Stimulated activated CD4-positive, alpha-beta T cell treated with anti-CD3 and anti-CD28 coated beads, TNF-alpha, amount 100 ng/mL, for 48 hours (primary cell): ENCODE data around the gene MRNIP.
"Not testable (repeated sequence)": the region's sequence is repeated elsewhere in the genome, so short reads cannot be mapped to it uniquely, and the experiment has no call there.

Source experiments
- DNase-seq, 3 donors: peaks; one replicate each; pipeline ENCODE4 v3.0.0-alpha.2; 2020; ENCODE audit warnings: low read depth in 3 of 3

MRNIP gene

GRCh38 chr5:179840321-179840720 lies 18.3 kb downstream of the MRNIP start:
- no peak for DNase-seq

DNA sequence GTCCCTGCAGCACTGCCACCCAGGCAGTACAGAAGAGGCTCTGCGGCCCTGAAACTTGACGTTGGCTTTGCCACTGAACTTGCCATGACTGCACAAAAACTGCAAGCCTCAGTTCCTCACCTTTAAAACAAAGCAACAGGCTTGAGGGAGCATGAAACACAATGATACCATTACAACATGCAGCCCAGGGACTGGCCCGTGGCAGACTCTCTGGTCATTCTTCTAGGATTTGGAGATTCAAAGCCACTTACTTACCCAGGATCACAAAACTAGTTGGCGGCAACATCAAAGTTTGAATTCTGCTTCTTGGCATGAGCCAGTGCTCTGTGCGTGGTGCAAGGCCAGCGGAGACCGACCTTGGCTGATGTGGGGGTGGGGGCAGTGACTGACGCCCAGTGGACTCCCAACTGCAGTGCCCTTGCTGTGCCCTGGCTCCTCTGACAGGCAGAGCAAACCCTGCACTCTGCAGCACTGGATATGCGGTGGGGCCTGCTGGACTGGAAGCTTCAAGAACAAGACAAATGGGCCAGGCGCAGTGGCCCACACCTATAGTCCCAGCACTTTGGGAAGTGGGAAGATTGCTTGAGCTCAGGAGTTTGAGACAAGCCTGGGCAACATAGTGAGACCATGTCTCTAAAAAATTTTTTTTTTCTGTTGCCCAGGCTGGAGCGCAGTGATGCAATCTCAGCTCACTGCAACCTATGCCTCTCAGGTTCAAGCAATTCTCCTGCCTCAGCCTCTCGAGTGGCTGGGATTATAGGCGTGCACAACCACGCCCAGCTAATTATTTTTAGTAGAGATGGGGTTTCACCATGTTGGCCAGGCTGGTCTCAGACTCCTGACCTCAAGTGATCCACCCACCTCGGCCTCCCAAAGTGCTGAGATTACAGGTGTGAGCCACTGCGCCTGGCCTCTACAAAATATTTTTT lies 19.0 kb downstream of the MRNIP start:
- no peak for DNase-seq

- no peak for DNase-seq
Observed at GRCh38 chr5:179837076-179838011, 21.3 kb downstream of the MRNIP start.

DNA sequence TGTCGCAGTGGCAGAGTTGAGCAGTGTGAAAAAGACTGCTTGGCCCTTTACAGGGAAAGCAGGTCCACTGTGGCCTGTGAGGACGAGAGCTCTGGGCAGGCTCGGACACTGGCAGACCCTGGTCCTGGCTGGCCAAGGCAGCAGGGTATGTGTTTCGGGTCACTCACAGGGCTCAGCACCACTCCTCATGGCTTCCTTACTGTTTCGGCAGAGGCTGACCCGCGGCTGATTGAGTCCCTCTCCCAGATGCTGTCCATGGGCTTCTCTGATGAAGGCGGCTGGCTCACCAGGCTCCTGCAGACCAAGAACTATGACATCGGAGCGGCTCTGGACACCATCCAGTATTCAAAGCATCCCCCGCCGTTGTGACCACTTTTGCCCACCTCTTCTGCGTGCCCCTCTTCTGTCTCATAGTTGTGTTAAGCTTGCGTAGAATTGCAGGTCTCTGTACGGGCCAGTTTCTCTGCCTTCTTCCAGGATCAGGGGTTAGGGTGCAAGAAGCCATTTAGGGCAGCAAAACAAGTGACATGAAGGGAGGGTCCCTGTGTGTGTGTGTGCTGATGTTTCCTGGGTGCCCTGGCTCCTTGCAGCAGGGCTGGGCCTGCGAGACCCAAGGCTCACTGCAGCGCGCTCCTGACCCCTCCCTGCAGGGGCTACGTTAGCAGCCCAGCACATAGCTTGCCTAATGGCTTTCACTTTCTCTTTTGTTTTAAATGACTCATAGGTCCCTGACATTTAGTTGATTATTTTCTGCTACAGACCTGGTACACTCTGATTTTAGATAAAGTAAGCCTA lies 22.2 kb downstream of the MRNIP start:
- DNase-seq: peak in 2 of 3 donors; percentile 25 to 26

GRCh38 chr5:179834871-179835270 lies 23.7 kb downstream of the MRNIP start:
- not testable (repeated sequence) for DNase-seq

DNA sequence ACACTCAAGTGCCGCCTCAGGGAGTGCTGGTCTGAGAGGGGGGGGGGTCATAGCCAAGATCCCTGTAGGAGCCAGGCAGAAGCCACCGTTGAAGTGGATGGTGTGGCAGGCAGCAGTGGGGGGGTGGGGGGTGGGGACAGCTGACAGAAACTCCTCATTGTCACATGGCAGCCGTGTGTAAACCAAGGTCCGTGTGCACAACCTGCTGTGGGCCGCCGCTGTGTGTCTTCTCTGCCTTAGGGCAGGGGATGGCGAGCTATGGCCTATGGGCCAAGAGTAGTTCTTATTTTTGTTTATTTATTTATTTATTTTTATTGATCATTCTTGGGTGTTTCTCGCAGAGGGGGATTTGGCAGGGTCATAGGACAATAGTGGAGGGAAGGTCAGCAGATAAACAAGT lies 24.5 kb downstream of the MRNIP start:
- no peak for DNase-seq

DNA sequence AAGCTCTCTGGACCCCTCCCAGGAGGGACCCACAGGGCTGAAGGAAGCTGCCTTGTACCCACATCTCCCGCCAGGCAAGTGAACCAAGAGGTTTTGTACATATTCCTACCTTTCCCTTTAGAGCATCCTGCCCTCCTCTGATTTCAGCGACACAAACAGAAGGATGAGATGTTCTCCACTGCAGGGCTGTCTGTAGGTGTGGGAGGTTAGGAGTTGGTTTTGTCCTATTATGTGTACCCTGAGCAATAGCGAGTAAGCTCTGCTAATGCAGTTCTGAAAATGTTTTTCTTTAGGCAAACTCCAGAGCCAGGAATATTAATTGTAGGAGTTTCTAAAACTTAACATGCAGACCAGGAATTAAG lies 24.9 kb downstream of the MRNIP start:
- DNase-seq: no peak

- no peak for DNase-seq
Observed at GRCh38 chr5:179833056-179833708, 25.4 kb downstream of the MRNIP start.

DNA sequence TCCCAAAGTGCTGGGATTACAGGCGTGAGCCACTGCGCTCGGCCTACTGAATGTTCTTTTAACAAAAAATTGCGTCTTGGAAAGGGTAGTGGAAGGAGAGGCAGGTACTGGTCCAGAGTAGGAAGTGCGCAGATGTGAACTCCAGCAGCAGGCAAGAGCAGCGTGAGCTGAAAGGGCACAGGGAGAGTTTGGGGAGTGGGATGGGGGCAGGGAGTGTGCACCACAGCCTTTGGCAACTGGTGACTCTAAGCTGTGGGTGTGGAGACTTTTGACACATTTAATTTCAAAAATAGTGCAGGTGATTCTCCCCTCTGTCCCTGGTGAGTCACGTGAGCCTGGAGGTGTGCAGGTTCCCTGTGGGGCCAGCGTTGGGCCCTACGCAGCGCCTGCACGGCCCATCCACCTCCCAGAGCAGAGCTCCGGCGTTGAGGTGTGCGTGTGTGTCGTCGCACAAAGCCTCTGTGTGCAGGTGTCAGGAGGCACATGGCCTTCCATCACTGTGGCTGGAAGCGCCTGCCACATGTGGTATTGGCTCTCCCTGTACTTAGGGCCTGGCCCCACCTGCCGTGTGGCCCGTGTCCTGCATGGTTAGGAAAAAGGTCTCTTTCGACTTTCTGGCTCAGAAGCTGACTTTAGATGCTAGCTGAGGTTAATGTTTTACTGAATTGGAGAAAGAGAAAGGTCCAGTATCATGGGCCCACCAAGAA lies 26.4 kb downstream of the MRNIP start:
- no peak for DNase-seq

DNA sequence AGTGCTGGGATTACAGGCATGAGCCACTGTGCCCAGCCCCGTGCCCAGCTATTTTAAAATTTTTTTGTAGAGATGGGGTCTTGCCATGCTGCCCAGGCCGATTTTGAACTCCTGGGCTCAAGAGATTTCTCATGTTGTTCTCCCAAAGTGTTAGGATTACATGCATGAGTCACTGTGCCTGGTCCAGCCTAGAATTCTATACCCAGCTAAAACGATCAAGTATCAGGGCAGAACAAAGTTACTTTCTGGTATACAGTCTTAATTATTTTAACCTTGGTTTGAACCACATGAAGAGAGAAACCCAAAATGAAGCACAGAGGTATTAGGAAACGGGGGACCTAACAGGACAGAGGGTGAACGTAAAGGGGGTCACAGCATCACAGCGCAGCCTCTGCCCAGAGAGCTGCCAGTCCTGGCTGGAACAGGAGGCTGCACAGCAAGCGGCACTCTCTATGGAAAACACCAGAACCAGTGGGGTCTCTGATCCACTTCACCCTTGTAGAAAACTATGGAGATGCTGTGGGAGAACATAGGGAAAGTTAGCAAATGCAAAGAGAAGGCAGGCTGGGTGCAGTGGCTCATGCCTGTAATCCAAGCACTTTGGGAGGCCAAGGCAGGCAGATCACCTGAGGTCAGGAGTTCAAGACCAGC lies 27.7 kb downstream of the MRNIP start:
- no peak for DNase-seq

DNA sequence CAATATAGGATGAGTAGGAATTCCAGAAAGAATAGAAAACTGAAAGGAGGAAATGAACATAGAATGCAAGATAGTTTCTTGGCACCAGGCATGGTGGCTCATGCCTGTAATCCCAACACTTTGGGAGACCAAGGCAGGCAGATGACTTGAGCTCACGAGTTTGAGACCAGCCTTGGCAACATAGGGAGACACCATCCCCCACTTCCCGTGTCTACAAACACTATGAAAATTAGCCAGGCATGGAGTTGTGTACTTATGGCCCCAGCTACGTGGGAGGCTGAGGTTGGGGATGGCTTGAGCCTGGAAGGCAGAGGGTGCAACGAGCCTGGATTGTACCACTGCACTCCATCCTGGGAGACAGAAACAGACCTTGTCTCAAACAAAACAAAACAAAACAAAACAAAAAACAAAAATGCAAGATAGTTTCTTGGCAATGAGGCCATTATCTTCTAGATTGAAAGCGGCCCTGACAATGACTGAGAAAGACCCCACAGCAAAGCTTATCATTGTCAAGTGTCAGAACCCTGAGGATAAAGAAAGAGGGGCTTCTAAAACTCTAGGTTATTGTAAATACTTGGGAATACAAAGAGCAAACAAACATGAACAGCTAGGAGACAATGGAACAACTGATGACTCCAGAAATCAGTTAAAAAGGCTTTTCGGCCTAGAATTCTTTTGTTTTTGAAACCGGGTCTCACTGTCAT lies 28.7 kb downstream of the MRNIP start:
- DNase-seq: no peak

DNA sequence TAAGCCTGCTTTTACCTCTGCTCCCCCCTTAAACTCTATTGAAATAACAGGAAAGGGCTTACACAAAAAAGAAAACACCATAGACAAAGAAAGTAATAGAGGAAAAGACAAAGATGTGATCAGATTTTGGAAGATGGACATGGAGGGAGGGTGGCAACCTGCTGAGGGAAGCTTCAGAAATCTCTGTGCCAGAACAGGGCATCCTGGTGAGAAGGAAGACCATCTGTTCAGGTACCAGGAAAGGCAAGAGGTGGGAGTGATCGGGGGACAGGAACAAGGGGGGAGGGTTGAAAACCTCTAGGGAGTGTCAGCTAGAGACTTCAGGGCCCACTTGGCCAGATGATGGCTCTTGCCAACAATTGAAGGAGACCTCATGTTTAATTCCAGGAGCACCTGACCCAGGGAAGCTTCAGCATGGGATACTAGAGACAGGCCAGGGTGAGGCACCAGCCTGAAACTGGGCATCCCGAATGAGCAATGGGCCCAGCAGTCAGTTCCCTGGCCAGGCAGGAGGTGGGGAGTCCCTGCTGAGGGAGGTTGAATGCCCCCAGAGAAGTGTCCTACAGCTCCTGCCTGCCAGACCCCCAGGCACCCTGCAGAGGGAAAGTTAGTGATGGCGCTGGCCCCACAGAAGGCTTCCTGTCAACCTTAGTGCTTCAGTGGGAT lies 29.7 kb downstream of the MRNIP start:
- DNase-seq: no peak

GRCh38 chr5:179827680-179828079 lies 30.9 kb downstream of the MRNIP start:
- DNase-seq: peak in 1 of 3 donors; percentile 57

- DNase-seq: no peak
Observed at GRCh38 chr5:179825655-179826182, 32.9 kb downstream of the MRNIP start.

DNA sequence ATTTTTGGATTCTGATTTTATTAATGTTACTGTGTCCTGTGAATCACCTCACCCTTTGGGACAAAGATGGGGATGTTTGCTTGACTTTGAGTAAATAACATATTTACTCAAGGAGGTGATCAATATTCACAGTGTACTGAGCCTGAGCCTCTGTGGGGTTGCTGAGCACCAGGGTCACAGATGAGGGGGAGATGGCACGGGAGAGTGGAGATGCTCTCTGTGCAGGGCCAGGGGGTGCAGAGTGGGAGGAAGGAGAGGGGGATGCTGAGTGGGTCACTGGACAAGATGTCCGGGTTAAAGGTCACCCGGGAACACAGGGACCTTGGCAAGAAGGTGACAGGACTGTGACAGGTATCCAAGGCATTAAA lies 33.9 kb downstream of the MRNIP start:
- DNase-seq: no peak

- no peak for DNase-seq
Observed at GRCh38 chr5:179823937-179824744, 34.5 kb downstream of the MRNIP start.

DNA sequence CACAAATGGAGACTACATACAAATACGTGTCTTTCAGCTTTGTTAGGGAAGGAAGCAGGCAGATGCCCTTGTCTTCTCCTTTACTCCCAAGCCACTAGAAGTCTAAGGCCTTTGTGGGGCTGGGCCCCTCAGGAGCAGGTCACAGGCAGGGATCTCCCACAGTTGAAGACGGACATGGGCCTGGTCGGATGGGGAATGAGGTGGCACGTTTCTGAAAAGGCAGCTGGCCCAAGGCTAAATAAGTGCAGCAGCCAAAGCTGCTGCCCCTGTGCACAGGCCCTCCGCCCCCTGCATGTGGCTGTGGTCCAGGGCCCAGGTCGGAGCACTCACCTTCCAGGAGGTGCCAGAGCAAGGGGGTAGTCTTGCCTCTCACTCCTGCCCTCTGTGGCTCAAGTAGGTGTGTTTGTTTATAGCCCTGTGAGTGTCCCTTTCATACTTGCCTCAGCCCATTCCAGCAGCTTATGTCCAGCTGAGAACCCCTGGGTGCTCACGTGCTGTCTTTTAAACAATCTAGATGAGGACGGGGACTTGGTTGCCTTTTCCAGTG lies 36.1 kb downstream of the MRNIP start:
- no peak for DNase-seq

- DNase-seq: no peak
Observed at GRCh38 chr5:179822059-179822432, 36.6 kb downstream of the MRNIP start.
